Measurements from ENCODE around the gene GLI3. TPM values are rescaled to one million over a fixed set of nuclear protein-coding genes. Genes with fewer than 3 reads are reported as not detected.

The GLI3 gene
- total and polyA plus RNA-seq, 2 of the 4 experiments (the other 2 are of a cell fraction), result 1.3 to 3.9 TPM

DNA sequence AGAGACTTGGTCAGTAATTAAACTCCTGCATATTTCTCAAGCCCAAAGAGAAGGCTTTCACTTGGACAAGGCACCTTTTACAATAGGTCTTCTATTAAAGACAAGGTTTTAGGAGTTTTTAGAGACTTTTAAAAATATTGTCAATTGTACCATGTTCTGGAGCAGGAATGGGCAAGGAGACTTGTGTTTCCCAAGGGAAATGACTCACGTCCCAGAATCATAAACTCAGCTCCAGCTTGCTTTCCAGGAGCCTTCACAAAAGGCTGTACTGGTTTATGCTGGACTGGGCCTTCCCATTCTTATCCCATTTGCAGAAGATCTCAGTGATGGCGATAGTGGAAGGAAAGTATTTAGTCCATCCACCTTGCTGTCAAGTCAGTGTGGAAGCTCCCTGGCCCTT is 7.8 kb upstream of the GLI3 start:
- H3K18ac ChIP-seq (ENCODE audit: low read depth, low read length), result peak overlapping the region; percentile 57; the same call in 1 of the 2 replicates
- H3K4ac ChIP-seq (ENCODE audit: low read depth, low read length), result no peak overlapping the region
- H3K9me3 ChIP-seq (ENCODE audit: control insufficient read depth, insufficient read depth, low read length), result no peaks in the 10 kb centered on the region
- H3K23ac ChIP-seq (ENCODE audit: low read depth, low read length), result no peak overlapping the region
- H3K4me3 ChIP-seq (ENCODE audit: insufficient read depth, low read depth, low read length), result no peak overlapping the region
- CTCF ChIA-PET, result interaction anchor here (0.5 kb wide), 1 partner anchor 102 kb away, joined by 4 read pairs; no protein-coding TSS in a partner anchor
- H4K5ac ChIP-seq (ENCODE audit: low read depth, low read length), result peak overlapping the region; percentile 53; the same call in 1 of the 2 replicates
- ATAC-seq (ENCODE audit: low read depth) (peak; percentile 84), DNase-seq (peak; percentile 87)
- intact Hi-C loops (cut with micrococcal nuclease), result no loop called here
- no peak overlapping the region for H3K14ac ChIP-seq (replicated peaks; ENCODE audit: low read depth, low read length)
- peak overlapping the region; percentile 47; the same call in 1 of the 2 replicates for H3K4me2 ChIP-seq (ENCODE audit: low read depth, low read length)
- H3K27ac ChIP-seq (ENCODE audit: insufficient read depth, low read length), result no peak overlapping the region
- peak overlapping the region; percentile 18; the same call in 1 of the 2 replicates for H2BK20ac ChIP-seq (ENCODE audit: low read depth, low read length)
- H3K79me1 ChIP-seq (ENCODE audit: low read depth in 1 of 2, low read length in 2 of 2), result no peaks in the 10 kb centered on the region
- H2AK9ac ChIP-seq (replicated peaks; ENCODE audit: low read depth, low read length, poor library complexity), result no peak overlapping the region
- peak overlapping the region; percentile 74; the same call in 1 of the 2 replicates for H2AK5ac ChIP-seq (ENCODE audit: low read depth, low read length)
- WGBS, 2 experiments (ENCODE audit: extremely low coverage in 2 of 2, insufficient read length in 1 of 2), result no CpG with 5 or more reads among the region's 2 CpGs
- in situ Hi-C loops (cut with MboI; ENCODE audit: low sequenced_read_pairs), result loop anchor here (25.0 kb wide), 1 partner anchor 258 kb away; no protein-coding TSS in a partner anchor
- dilution Hi-C loops (cut with HindIII; ENCODE audit: low sequenced_read_pairs, unreplicated experiment), result no loop called here
- peak overlapping the region; percentile 72 for H2AFZ ChIP-seq (replicated peaks; ENCODE audit: low read length, poor library complexity)
- BruUV-seq (replicated peaks), result no TSS peak
- no peak overlapping the region for H2BK5ac ChIP-seq (ENCODE audit: low read depth, low read length, poor library complexity, severe bottlenecking)
- H3K4me1 ChIP-seq (ENCODE audit: control insufficient read depth, insufficient read depth, low read length), result peaks cover 6% of the 10 kb centered on the region
- H3K36me3 ChIP-seq (ENCODE audit: control insufficient read depth, insufficient read depth, low read length), result no peaks in the 10 kb centered on the region
- no peak overlapping the region for H3K9ac ChIP-seq (ENCODE audit: low read depth, low read length)
- H3K56ac ChIP-seq (ENCODE audit: extremely low read depth, insufficient read depth, low read length), result no peak overlapping the region
- TF ChIP-seq RCOR1 (IDR thresholded peaks at IDR 0.05; ENCODE audit: insufficient replicate concordance, low read length), result no peak
- TF ChIP-seq NFE2L2 (IDR thresholded peaks at IDR 0.05; ENCODE audit: low read depth, low read length), result no peak
- no peak for TF ChIP-seq SMC3 (IDR thresholded peaks at IDR 0.05; ENCODE audit: low read depth, low read length)
- TF ChIP-seq FOS (IDR thresholded peaks at IDR 0.05; ENCODE audit: low read depth, low read length), result peak; percentile 36; the same call in 1 of the 2 replicates
- TF ChIP-seq CEBPB (IDR thresholded peaks at IDR 0.05; ENCODE audit: low read depth, low read length), result no peak
- TF ChIP-seq, protein P1, sequence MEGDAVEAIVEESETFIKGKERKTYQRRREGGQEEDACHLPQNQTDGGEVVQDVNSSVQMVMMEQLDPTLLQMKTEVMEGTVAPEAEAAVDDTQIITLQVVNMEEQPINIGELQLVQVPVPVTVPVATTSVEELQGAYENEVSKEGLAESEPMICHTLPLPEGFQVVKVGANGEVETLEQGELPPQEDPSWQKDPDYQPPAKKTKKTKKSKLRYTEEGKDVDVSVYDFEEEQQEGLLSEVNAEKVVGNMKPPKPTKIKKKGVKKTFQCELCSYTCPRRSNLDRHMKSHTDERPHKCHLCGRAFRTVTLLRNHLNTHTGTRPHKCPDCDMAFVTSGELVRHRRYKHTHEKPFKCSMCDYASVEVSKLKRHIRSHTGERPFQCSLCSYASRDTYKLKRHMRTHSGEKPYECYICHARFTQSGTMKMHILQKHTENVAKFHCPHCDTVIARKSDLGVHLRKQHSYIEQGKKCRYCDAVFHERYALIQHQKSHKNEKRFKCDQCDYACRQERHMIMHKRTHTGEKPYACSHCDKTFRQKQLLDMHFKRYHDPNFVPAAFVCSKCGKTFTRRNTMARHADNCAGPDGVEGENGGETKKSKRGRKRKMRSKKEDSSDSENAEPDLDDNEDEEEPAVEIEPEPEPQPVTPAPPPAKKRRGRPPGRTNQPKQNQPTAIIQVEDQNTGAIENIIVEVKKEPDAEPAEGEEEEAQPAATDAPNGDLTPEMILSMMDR (conservative IDR thresholded peaks at IDR 0.05; ENCODE audit: low read depth, low read length), result no peak
- POLR2A ChIA-PET (ENCODE audit: unreplicated experiment), result no interaction called here
- 0 out of 4 replicates have a peak overlapping the region, but pooled peaks of 1 of the 2 experiments have one; percentile 55 for H4K8ac ChIP-seq (ENCODE audit: low read depth in 2 of 2, low read length in 2 of 2)
- no peaks in the 10 kb centered on the region for H3K27me3 ChIP-seq (ENCODE audit: control insufficient read depth, insufficient read depth, low read length)
- H2BK120ac ChIP-seq (ENCODE audit: low read depth, low read length), result no peak overlapping the region
- H3K9me1 ChIP-seq (ENCODE audit: insufficient read depth, low read length), result peaks cover 9% of the 10 kb centered on the region; the same call in 1 of the 2 replicates
- H4K91ac ChIP-seq (ENCODE audit: insufficient read depth, low read depth, low read length), result peak overlapping the region; percentile 27; the same call in 1 of the 2 replicates
- no peaks in the 10 kb centered on the region for H4K20me1 ChIP-seq (ENCODE audit: insufficient read depth, low read length)
- no peak overlapping the region; the same call in 2 of the 3 replicates for H2BK15ac ChIP-seq (ENCODE audit: low read depth, low read length)

Data from IMR-90 (cell line).